ENCODE measurements around the gene JMJD6.

The JMJD6 gene

GRCh38 chr17:76697702-76698465 is 28.5 kb downstream of the JMJD6 start:
- no peak for DNase-seq

GRCh38 chr17:76696763-76697701 is 29.4 kb downstream of the JMJD6 start:
- no peak for DNase-seq

- DNase-seq, result no peak
Measured at GRCh38 chr17:76695059-76695831, 31.2 kb downstream of the JMJD6 start.

- DNase-seq, result no peak
Measured at GRCh38 chr17:76691379-76692191, 34.8 kb downstream of the JMJD6 start.

GRCh38 chr17:76690596-76691280 is 35.7 kb downstream of the JMJD6 start:
- DNase-seq, result no peak

GRCh38 chr17:76689859-76690258 is 36.5 kb downstream of the JMJD6 start:
- DNase-seq, result no peak

- no peak for DNase-seq
Measured at GRCh38 chr17:76688165-76688622, 38.2 kb downstream of the JMJD6 start.

- no peak for DNase-seq
Measured at GRCh38 chr17:76687298-76688164, 38.9 kb downstream of the JMJD6 start.

- no peak for DNase-seq
Measured at GRCh38 chr17:76686538-76687297, 39.7 kb downstream of the JMJD6 start.

- no peak for DNase-seq
Measured at GRCh38 chr17:76685846-76686245, 40.6 kb downstream of the JMJD6 start.

GRCh38 chr17:76685366-76685765 is 41.0 kb downstream of the JMJD6 start:
- DNase-seq, result no peak

GRCh38 chr17:76684756-76685155 is 41.6 kb downstream of the JMJD6 start:
- DNase-seq, result no peak

GRCh38 chr17:76683921-76684745 is 42.3 kb downstream of the JMJD6 start:
- no peak for DNase-seq

GRCh38 chr17:76683011-76683755 is 43.2 kb downstream of the JMJD6 start:
- DNase-seq, result no peak

- DNase-seq, result no peak
Measured at GRCh38 chr17:76682296-76682695, 44.1 kb downstream of the JMJD6 start.

- DNase-seq, result peak; percentile 70
Measured at GRCh38 chr17:76681222-76682137, 44.9 kb downstream of the JMJD6 start.

- no peak for DNase-seq
Measured at GRCh38 chr17:76679239-76679638, 47.2 kb downstream of the JMJD6 start.
